ENCODE results near the gene TBCCD1. TPM values are rescaled to one million over a fixed set of nuclear protein-coding genes. Genes with fewer than 3 reads are reported as not detected.

TBCCD1 gene
- total and polyA plus RNA-seq, 2 experiments from 2014 or later: 13.1 to 14.9 TPM

DNA sequence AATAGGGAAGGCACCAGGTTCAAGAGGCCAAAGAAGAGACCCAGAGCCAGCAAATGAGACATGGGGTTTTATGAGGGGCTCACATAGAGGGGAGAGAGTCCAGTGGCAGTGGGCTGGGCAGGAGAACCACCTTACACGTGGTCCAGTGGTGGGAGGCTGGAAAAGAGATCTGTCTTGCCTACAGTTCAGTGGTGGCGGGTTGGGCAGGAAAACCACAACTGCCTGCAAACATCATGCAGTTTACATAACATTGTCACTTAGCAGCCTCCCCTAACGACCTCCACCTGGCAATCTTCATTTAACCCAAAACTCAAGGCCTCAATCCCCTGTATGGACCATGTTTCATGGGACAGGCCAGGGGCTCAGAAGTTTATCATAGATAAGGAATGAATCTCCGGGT, 52.0 kb downstream of the TBCCD1 start:
- Histone ChIP-seq H3K36me3 (replicated peaks; ENCODE audit: insufficient read depth, low read depth) (no peaks in the 10 kb centered on the region), H4K20me1 (ENCODE audit: insufficient read depth, poor library complexity, severe bottlenecking) (no peaks in the 10 kb centered on the region), H3K27ac (no peak overlapping the region), H3K27me3 (peaks cover 9% of the 10 kb centered on the region), H3K79me2 (no peaks in the 10 kb centered on the region), H3K4me2 (no peak overlapping the region), H3K9me2 (replicated peaks; ENCODE audit: insufficient read depth) (no peaks in the 10 kb centered on the region), H3K4me3 (no peak overlapping the region), H3K4me1 (ENCODE audit: insufficient read depth) (no peaks in the 10 kb centered on the region), H2AFZ (no peak overlapping the region), H3K9me3 (ENCODE audit: low read depth) (no peaks in the 10 kb centered on the region)
- TF ChIP-seq EZH2 (IDR thresholded peaks at IDR 0.05; ENCODE audit: borderline replicate concordance): no peak
- TF ChIP-seq, protein P1, sequence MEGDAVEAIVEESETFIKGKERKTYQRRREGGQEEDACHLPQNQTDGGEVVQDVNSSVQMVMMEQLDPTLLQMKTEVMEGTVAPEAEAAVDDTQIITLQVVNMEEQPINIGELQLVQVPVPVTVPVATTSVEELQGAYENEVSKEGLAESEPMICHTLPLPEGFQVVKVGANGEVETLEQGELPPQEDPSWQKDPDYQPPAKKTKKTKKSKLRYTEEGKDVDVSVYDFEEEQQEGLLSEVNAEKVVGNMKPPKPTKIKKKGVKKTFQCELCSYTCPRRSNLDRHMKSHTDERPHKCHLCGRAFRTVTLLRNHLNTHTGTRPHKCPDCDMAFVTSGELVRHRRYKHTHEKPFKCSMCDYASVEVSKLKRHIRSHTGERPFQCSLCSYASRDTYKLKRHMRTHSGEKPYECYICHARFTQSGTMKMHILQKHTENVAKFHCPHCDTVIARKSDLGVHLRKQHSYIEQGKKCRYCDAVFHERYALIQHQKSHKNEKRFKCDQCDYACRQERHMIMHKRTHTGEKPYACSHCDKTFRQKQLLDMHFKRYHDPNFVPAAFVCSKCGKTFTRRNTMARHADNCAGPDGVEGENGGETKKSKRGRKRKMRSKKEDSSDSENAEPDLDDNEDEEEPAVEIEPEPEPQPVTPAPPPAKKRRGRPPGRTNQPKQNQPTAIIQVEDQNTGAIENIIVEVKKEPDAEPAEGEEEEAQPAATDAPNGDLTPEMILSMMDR (IDR thresholded peaks at IDR 0.05; ENCODE audit: poor library complexity): no peak
- TF ChIP-seq EZH2phosphoT487 (IDR thresholded peaks at IDR 0.05; ENCODE audit: low read depth, severe bottlenecking, unreplicated experiment): no peak
- no peak for DNase-seq (ENCODE audit: low spot score)
- WGBS (ENCODE audit: low lambda C conversion rate, missing lambda C conversion rate): 80% methylated on average over 4 of the region's 4 CpGs

DNA sequence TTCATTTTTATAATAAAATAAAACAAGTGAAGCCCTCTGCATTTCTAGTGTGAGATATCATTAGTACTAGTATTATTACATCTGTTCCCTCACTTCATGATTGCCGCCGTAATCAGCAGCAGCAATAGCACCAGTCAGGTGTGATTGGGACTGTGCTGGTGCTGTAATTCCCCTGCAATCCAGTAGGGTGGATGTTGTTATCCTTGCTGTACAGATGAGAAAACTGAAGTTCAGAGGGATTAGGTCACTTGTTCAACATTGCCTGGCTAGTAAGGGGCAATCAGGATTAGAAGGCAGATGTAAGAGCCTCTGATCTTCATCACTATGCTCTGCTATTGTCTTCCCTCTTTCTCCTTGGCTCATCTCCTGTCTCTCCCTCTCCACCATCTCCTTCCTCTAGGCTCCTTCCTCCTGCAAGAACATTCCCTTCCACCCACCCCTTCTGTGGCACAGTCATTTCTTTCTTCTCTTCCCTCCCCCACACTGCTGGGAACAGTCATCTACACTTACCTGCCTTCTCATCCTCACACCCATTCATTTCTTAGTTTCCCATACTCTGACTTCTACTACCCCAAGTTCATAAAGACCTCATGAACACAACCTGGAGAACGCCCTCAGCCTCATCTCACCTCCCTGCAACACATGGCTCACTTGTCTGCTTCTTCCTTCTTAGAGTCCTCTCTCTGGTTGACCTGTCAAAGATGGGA, 52.7 kb downstream of the TBCCD1 start:
- Histone ChIP-seq H3K36me3 (replicated peaks; ENCODE audit: insufficient read depth, low read depth) (no peaks in the 10 kb centered on the region), H3K9me2 (replicated peaks; ENCODE audit: insufficient read depth) (no peaks in the 10 kb centered on the region), H3K4me2 (no peak overlapping the region), H2AFZ (no peak overlapping the region), H3K4me1 (ENCODE audit: insufficient read depth) (no peaks in the 10 kb centered on the region), H3K79me2 (no peaks in the 10 kb centered on the region), H3K27ac (no peak overlapping the region), H3K27me3 (peaks cover 9% of the 10 kb centered on the region), H3K9me3 (ENCODE audit: low read depth) (no peaks in the 10 kb centered on the region), H3K4me3 (no peak overlapping the region), H4K20me1 (ENCODE audit: insufficient read depth, poor library complexity, severe bottlenecking) (no peaks in the 10 kb centered on the region)
- TF ChIP-seq EZH2 (IDR thresholded peaks at IDR 0.05; ENCODE audit: borderline replicate concordance): no peak
- TF ChIP-seq, protein P1 (IDR thresholded peaks at IDR 0.05; ENCODE audit: poor library complexity): no peak
- no peak for TF ChIP-seq EZH2phosphoT487 (IDR thresholded peaks at IDR 0.05; ENCODE audit: low read depth, severe bottlenecking, unreplicated experiment)
- no peak for DNase-seq (ENCODE audit: low spot score)
- 84% methylated on average over 3 of the region's 3 CpGs for WGBS (ENCODE audit: low lambda C conversion rate, missing lambda C conversion rate)

DNA sequence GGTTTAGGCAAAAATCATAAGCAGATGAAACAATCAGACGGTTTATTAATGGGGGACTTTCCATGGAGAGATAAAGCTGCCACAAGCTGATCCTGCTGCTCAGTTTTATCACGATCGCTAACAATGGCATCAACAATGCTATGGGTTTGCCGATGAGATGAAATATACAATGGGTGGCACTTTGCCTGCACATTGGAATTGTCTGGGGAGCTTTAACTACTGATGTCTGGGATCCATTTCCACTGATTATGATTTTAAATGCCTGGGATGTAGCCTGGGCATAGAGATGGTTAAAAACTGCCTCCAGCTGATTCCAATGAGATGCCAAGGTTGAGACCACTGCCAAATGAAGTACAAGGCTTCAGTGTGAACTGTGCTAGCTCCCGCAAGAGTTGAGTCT, 53.8 kb downstream of the TBCCD1 start:
- Histone ChIP-seq H4K20me1 (ENCODE audit: insufficient read depth, poor library complexity, severe bottlenecking) (no peaks in the 10 kb centered on the region), H3K4me3 (no peak overlapping the region), H3K79me2 (no peaks in the 10 kb centered on the region), H3K9me3 (ENCODE audit: low read depth) (no peaks in the 10 kb centered on the region), H3K36me3 (replicated peaks; ENCODE audit: insufficient read depth, low read depth) (no peaks in the 10 kb centered on the region), H3K4me1 (ENCODE audit: insufficient read depth) (no peaks in the 10 kb centered on the region), H3K9me2 (replicated peaks; ENCODE audit: insufficient read depth) (no peaks in the 10 kb centered on the region), H3K4me2 (no peak overlapping the region), H3K27me3 (peaks cover 9% of the 10 kb centered on the region), H2AFZ (no peak overlapping the region), H3K27ac (no peak overlapping the region)
- no peak for DNase-seq (ENCODE audit: low spot score)
- 77% methylated on average over 5 of the region's 5 CpGs for WGBS (ENCODE audit: low lambda C conversion rate, missing lambda C conversion rate)
- TF ChIP-seq EZH2phosphoT487 (IDR thresholded peaks at IDR 0.05; ENCODE audit: low read depth, severe bottlenecking, unreplicated experiment): no peak
- TF ChIP-seq EZH2 (IDR thresholded peaks at IDR 0.05; ENCODE audit: borderline replicate concordance): no peak
- TF ChIP-seq, protein P1 (IDR thresholded peaks at IDR 0.05; ENCODE audit: poor library complexity): no peak
